Stimulated activated CD8-positive, alpha-beta memory T cell treated with anti-CD3 and anti-CD28 coated beads, Interleukin-15, amount 100 ng/mL, for 4 hours (primary cell): ENCODE data around the gene NSG2.
"Not testable (repeated sequence)": the region's sequence is repeated elsewhere in the genome, so short reads cannot be mapped to it uniquely, and the experiment has no call there.

Source experiments
- DNase-seq, 2 donors: peaks; one replicate each; pipeline ENCODE4 v3.0.0-alpha.2; 2020; ENCODE audit warnings: low read depth in 2 of 2

Gene NSG2

GRCh38 chr5:174045470-174046025 lies at the start of gene NSG2:
Gene NSG2 (plus strand): TSS chr5:174045706. CDS start chr5:174046756, 1,050 bp downstream.
- no peak for DNase-seq

GRCh38 chr5:173997331-173997730 lies 48.2 kb upstream of the NSG2 start:
- no peak for DNase-seq

- no peak for DNase-seq
Observed at GRCh38 chr5:173998531-173998930, 47.0 kb upstream of the NSG2 start.

GRCh38 chr5:174000076-174000475 lies 45.4 kb upstream of the NSG2 start:
- DNase-seq = no peak

- DNase-seq = no peak
Observed at GRCh38 chr5:174003795-174004194, 41.7 kb upstream of the NSG2 start.

- DNase-seq = no peak
Observed at GRCh38 chr5:174008922-174009321, 36.6 kb upstream of the NSG2 start.

GRCh38 chr5:174010365-174010764 lies 35.1 kb upstream of the NSG2 start:
- DNase-seq = no peak

- no peak for DNase-seq
Observed at GRCh38 chr5:174011441-174011840, 34.1 kb upstream of the NSG2 start.

GRCh38 chr5:174020069-174020927 lies 25.2 kb upstream of the NSG2 start:
- DNase-seq = not testable (repeated sequence)

GRCh38 chr5:174020928-174021304 lies 24.6 kb upstream of the NSG2 start:
- DNase-seq = no peak

GRCh38 chr5:174022384-174023095 lies 23.0 kb upstream of the NSG2 start:
- no peak for DNase-seq

- no peak for DNase-seq
Observed at GRCh38 chr5:174030286-174030685, 15.2 kb upstream of the NSG2 start.

- DNase-seq = no peak
Observed at GRCh38 chr5:174044466-174045254, 846 bp upstream of the NSG2 start.

GRCh38 chr5:174046558-174046957 lies 1.1 kb downstream of the NSG2 start:
- no peak for DNase-seq

- no peak for DNase-seq
Observed at GRCh38 chr5:174047472-174048099, 2.1 kb downstream of the NSG2 start.

- DNase-seq = no peak
Observed at GRCh38 chr5:174052636-174053035, 7.1 kb downstream of the NSG2 start.

- DNase-seq = no peak
Observed at GRCh38 chr5:174053905-174054304, 8.4 kb downstream of the NSG2 start.

- DNase-seq = no peak
Observed at GRCh38 chr5:174056064-174056847, 10.8 kb downstream of the NSG2 start.

GRCh38 chr5:174057206-174057605 lies 11.7 kb downstream of the NSG2 start:
- DNase-seq = no peak

GRCh38 chr5:174058433-174059122 lies 13.1 kb downstream of the NSG2 start:
- no peak for DNase-seq
